Smooth muscle cell of trachea (primary cell): ENCODE data around the gene FAM193B. TPM values are rescaled to one million over a fixed set of nuclear protein-coding genes. Genes with fewer than 3 reads are reported as not detected.

Experiments used
- total RNA-seq: library from RNA; depleted of rRNA; stranded (reverse); fragments of >200 nt; gene quantifications from 2 replicates; pipeline ENCODE4 v1.2.1, GENCODE V29; 2014

The FAM193B gene
- total RNA-seq, result 25.7 and 41.7 TPM in 2 replicates

GRCh38 chr5:177554474-177555111 lies at the start of gene FAM193B:
TSS of gene FAM193B (minus strand) at chr5:177554563. CDS start at chr5:177554458, 105 bp downstream.

GRCh38 chr5:177599731-177600507 lies 45.6 kb upstream of the FAM193B start, which contains the start of gene B4GALT7:
TSS of gene B4GALT7 (plus strand) at chr5:177600132. CDS start at chr5:177600211, 79 bp downstream.

GRCh38 chr5:177592010-177592834 lies 37.9 kb upstream of the FAM193B start, which contains the start of gene TMED9:
TSS of gene TMED9 (plus strand) at chr5:177592203. CDS start at chr5:177592215, 12 bp downstream.

GRCh38 chr5:177516601-177517568 lies 37.5 kb downstream of the FAM193B start, which contains the start of gene DDX41:
TSS of gene DDX41 (minus strand) at chr5:177516961. CDS start at chr5:177516945, 16 bp downstream.

GRCh38 chr5:177509381-177509951 lies 44.9 kb downstream of the FAM193B start, which contains the start of gene DOK3:
TSS of gene DOK3 (minus strand) at chr5:177509826. CDS start at chr5:177509540, 286 bp downstream.

GRCh38 chr5:177497292-177498012 lies 56.9 kb downstream of the FAM193B start, which contains the start of gene PDLIM7:
TSS of gene PDLIM7 (minus strand) at chr5:177497604. CDS start at chr5:177496512, 1,092 bp downstream.

GRCh38 chr5:177473443-177474001 lies 80.8 kb downstream of the FAM193B start, which contains the start of gene DBN1:
TSS of gene DBN1 (minus strand) at chr5:177473634. CDS start at chr5:177473521, 113 bp downstream.

Other genes starting within 250 kb of the FAM193B start
- 3.0 and 30.5 TPM in 2 replicates for gene MXD3, start 242.7 kb downstream of the FAM193B start, total RNA-seq
- gene LMAN2, start 202.9 kb downstream of the FAM193B start, total RNA-seq, result 418 and 537 TPM in 2 replicates
- 5.6 and 8.3 TPM in 2 replicates for gene RGS14, start 196.6 kb downstream of the FAM193B start, total RNA-seq
- gene SLC34A1, start 170.1 kb downstream of the FAM193B start, total RNA-seq, result not detected in 2 replicates
- not detected in 2 replicates for gene PFN3, start 153.9 kb downstream of the FAM193B start, total RNA-seq
- 0.17 TPM in 1 of 2 replicates, not detected in the other for gene F12, start 145.0 kb downstream of the FAM193B start, total RNA-seq
- 13.7 and 17.3 TPM in 2 replicates for gene GRK6, start 127.9 kb downstream of the FAM193B start, total RNA-seq
- gene PRR7, start 107.7 kb downstream of the FAM193B start, total RNA-seq, result 2.9 and 12.4 TPM in 2 replicates
- 125 and 183 TPM in 2 replicates for gene DBN1, start 80.9 kb downstream of the FAM193B start, total RNA-seq
- 79.7 and 108 TPM in 2 replicates for gene PDLIM7, start 57.0 kb downstream of the FAM193B start, total RNA-seq
- gene DOK3, start 44.7 kb downstream of the FAM193B start, total RNA-seq, result 1.8 and 2.0 TPM in 2 replicates
- 86.8 and 98.9 TPM in 2 replicates for gene DDX41, start 37.6 kb downstream of the FAM193B start, total RNA-seq
- gene TMED9, start 37.6 kb upstream of the FAM193B start, total RNA-seq, result 163 and 218 TPM in 2 replicates
- 33.0 and 52.1 TPM in 2 replicates for gene B4GALT7, start 45.6 kb upstream of the FAM193B start, total RNA-seq
- gene FAM153A, start 228.3 kb upstream of the FAM193B start, total RNA-seq, result 0.66 TPM in 1 of 2 replicates, not detected in the other